ENCODE data around the gene C17orf107.
"Not testable (repeated sequence)": the region's sequence is repeated elsewhere in the genome, so short reads cannot be mapped to it uniquely, and the experiment has no call there.

The C17orf107 gene

DNA sequence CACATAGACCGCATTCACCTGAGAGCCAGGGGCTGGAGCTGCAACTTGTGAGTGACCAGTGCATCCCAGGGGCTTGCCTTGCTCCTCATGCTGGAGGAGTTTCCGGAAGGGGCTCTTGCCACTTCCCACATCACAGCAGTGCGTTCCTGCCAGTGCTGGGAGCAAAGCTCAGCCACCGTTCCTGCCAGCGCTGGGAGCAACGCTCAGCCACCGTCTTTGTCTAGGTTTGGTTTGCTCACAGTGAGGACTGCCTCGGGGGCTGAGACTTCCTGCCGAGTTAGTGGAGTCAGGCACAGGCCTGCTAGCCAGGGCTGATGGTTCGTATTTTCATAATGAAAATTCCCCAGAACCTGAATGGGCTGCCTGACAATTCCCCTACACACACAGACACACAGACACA is 9.0 kb downstream of the C17orf107 start:
- H3K36me3 ChIP-seq, result no peaks in the 10 kb centered on the region
- peaks cover 6 to 10% of the 10 kb centered on the region in 2 experiments for H3K4me1 ChIP-seq (ENCODE audit: control insufficient read depth in 1 of 2, insufficient read depth in 1 of 2, low read depth in 1 of 2, low read length in 1 of 2)
- H3K4me3 ChIP-seq (ENCODE audit: low read depth in 1 of 2, low read length in 1 of 2), result no peak overlapping the region
- TF ChIP-seq, protein P1, sequence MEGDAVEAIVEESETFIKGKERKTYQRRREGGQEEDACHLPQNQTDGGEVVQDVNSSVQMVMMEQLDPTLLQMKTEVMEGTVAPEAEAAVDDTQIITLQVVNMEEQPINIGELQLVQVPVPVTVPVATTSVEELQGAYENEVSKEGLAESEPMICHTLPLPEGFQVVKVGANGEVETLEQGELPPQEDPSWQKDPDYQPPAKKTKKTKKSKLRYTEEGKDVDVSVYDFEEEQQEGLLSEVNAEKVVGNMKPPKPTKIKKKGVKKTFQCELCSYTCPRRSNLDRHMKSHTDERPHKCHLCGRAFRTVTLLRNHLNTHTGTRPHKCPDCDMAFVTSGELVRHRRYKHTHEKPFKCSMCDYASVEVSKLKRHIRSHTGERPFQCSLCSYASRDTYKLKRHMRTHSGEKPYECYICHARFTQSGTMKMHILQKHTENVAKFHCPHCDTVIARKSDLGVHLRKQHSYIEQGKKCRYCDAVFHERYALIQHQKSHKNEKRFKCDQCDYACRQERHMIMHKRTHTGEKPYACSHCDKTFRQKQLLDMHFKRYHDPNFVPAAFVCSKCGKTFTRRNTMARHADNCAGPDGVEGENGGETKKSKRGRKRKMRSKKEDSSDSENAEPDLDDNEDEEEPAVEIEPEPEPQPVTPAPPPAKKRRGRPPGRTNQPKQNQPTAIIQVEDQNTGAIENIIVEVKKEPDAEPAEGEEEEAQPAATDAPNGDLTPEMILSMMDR (IDR thresholded peaks at IDR 0.05), result no peak
- H3K27me3 ChIP-seq, result peaks cover 27% of the 10 kb centered on the region
- no peaks in the 10 kb centered on the region for H3K9me3 ChIP-seq
- no peak overlapping the region for H3K27ac ChIP-seq

DNA sequence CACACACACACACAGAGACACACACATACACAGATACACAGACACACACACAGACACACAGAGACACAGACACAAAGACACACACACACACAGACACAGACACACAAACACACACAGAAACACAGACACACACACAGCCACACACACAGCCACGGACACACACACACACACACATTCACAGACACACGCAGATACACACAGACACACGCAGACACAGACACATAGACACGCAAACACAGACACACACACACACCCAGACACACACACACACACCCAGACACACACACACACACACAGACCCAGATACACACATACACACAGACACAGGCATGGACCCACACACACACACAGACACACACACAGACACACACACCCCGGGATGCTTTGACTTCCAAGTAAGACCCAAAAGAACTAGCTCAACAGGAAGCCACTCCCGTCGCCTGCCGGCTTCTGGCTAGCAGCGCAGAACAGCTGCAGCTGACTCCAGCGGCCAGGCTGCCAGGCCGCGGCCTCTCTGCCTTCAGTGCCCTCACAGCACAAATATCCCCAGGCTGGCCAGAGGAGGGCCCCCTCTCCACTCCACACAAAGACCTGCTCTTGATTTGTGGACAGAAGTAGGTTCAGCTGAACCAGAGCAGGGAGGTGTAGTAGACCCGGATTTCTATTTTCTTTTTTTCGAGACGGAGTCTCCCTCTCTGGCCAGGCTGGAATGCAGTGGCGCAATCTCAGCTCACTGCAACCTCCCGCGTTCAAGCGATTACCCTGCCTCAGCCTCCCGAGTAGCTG is 9.6 kb downstream of the C17orf107 start:
- Histone ChIP-seq H3K4me1 (ENCODE audit: control insufficient read depth in 1 of 2, insufficient read depth in 1 of 2, low read depth in 1 of 2, low read length in 1 of 2) (peaks cover 6 to 7% of the 10 kb centered on the region in 2 experiments), H3K36me3 (no peaks in the 10 kb centered on the region), H3K4me3 (ENCODE audit: low read depth in 1 of 2, low read length in 1 of 2) (no peak overlapping the region), H3K27me3 (peaks cover 25% of the 10 kb centered on the region), H3K9me3 (no peaks in the 10 kb centered on the region), H3K27ac (peak overlapping the region; percentile 51)
- TF ChIP-seq, protein P1 (IDR thresholded peaks at IDR 0.05), result peak; percentile 89

DNA sequence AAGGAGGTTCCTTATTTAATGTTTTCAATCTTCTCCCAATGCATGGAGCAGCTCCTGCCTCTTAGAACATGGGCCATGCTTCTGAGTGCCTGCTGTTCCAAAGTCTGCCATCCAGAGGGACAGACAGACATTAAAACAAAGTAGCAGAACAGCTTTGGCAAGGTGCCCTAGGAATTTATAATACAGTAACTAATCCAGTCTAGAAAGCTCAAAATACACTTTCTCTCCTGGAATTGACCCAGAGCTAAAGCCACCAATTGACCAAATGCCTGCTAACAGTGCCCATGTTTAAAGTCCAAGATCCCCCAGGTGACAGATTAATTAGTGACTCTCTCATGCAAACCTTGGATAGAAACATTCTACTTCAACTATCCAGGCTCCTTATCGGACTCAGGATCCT is 14.7 kb downstream of the C17orf107 start:
- Histone ChIP-seq H3K27me3 (no peaks in the 10 kb centered on the region), H3K9me3 (no peaks in the 10 kb centered on the region), H3K4me3 (ENCODE audit: low read depth in 1 of 2, low read length in 1 of 2) (no peak overlapping the region), H3K4me1 (ENCODE audit: control insufficient read depth in 1 of 2, insufficient read depth in 1 of 2, low read depth in 1 of 2, low read length in 1 of 2) (peaks cover 4 to 5% of the 10 kb centered on the region in 2 experiments), H3K27ac (no peak overlapping the region), H3K36me3 (no peaks in the 10 kb centered on the region)
- TF ChIP-seq, protein P1 (IDR thresholded peaks at IDR 0.05), result no peak

DNA sequence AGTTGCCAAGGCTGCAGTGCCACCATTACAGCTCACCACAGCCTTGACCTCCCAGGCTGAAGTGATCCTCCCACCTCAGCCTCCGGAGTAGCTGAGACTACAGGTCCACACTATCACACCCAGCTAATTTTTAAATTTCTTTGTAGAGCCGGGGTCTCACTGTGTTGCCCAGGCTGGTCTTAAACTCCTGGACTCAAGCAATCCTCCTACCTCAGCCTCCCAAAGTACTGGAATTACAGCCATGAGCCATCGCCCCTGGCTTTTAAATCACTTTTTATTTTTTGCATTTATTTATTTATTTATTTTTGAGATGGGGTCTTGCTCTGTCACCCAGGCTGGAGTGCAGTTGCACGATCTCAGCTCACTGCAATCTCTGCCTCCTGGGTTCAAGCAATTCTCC is 15.2 kb downstream of the C17orf107 start:
- H3K36me3 ChIP-seq; H3K9me3 ChIP-seq; H3K4me3 ChIP-seq (ENCODE audit: low read depth in 1 of 2, low read length in 1 of 2); H3K27me3 ChIP-seq; H3K4me1 ChIP-seq (ENCODE audit: control insufficient read depth in 1 of 2, insufficient read depth in 1 of 2, low read depth in 1 of 2, low read length in 1 of 2); H3K27ac ChIP-seq: not testable (repeated sequence)

DNA sequence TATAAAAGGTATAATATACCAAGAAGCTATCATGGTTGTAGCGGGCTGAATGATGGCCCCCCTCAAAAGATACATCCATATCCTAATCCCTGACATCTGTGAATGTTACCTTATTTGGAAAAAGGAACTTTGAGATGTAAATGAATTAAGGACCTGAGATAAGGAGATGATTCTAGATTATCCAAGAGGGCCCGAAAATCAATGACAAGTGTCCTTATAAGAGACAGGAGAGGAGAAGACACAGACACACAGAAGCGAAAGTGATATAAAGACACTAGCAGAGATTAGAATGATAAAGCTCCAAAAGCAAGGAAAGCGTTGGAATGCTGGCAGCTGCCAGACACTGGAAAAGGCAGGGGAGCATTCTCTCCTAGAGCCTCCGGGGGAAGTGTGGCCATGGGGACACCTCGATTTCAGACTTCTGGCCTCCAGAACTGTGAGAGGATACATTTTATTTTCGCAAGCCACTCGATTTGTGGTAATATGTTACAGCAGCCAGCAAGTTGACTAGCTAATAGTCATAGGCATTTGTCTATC is 20.2 kb downstream of the C17orf107 start:
- Histone ChIP-seq H3K27ac (peak overlapping the region; percentile 39), H3K4me1 (ENCODE audit: control insufficient read depth in 1 of 2, insufficient read depth in 1 of 2, low read depth in 1 of 2, low read length in 1 of 2) (peaks cover 9 to 11% of the 10 kb centered on the region in 2 experiments), H3K27me3 (no peaks in the 10 kb centered on the region), H3K36me3 (no peaks in the 10 kb centered on the region), H3K9me3 (no peaks in the 10 kb centered on the region), H3K4me3 (ENCODE audit: low read depth in 1 of 2, low read length in 1 of 2) (no peak overlapping the region)
- TF ChIP-seq, protein P1 (IDR thresholded peaks at IDR 0.05), result no peak

DNA sequence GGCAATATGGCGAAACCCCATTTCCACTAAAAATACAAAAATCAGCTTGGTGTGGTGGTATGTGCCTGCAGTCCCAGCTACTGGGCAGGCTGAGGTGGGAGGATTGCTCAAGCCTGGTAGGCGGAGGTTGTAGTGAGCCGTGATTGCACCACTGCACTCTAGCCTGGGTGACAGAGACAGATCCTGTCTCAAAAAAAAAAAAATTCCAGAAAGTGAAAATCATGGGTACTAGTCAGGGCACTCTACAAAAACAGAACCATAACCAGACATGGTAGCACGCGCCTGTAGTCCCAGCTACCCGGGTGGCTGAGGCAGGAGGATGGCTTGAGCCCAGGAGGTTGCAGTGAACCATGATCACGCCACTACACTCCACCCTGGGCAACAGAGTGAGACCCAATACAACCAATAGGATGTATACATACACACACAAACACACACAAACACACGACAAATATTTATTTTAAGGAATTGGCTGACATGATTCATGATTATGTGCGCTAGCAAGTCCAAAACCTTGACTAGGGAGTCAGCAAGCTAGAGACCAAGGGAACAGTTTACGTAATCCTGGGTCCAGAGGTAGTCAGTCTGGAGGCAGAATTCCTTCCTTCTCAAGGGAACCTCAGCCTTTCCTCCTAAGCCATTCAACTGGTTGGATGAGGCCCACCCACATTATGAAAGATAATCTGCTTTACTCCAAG is 21.2 kb downstream of the C17orf107 start:
- TF ChIP-seq, protein P1 (IDR thresholded peaks at IDR 0.05), result no peak
- H3K27ac ChIP-seq, result peak overlapping the region; percentile 39
- peaks cover 9 to 11% of the 10 kb centered on the region in 2 experiments for H3K4me1 ChIP-seq (ENCODE audit: control insufficient read depth in 1 of 2, insufficient read depth in 1 of 2, low read depth in 1 of 2, low read length in 1 of 2)
- H3K36me3 ChIP-seq, result no peaks in the 10 kb centered on the region
- no peak overlapping the region for H3K4me3 ChIP-seq (ENCODE audit: low read depth in 1 of 2, low read length in 1 of 2)
- H3K9me3 ChIP-seq, result no peaks in the 10 kb centered on the region
- H3K27me3 ChIP-seq, result no peaks in the 10 kb centered on the region
